Tibial artery (tissue), 4 donors: ENCODE results near the gene ATP1A4.
A peak's percentile ranks its signal among the peaks of the same experiment; 100 is the strongest.

Source experiments
- DNase-seq, 2 donors: peaks; one replicate each; pipeline ENCODE4 v3.0.0-alpha.2; 2019
- H3K27ac ChIP-seq, 2 donors: fragments of 200-600 bp; sonication (generic) in 1 of 2; 1 replicate in 1 of 2; 2 replicates in 1 of 2; pipeline ENCODE4 v1.5.1; 2018 to 2019; ENCODE audit warnings: mild to moderate bottlenecking in 1 of 2
- H3K27me3 ChIP-seq, 2 donors: fragments of 200-600 bp; sonication (generic) in 1 of 2; one replicate each; pipeline versions ENCODE4 v1.5.1 to v1.6.0; 2016 to 2019
- H3K36me3 ChIP-seq, 3 donors: fragments of 200-600 bp; sonication (generic) in 2 of 3; one replicate each; pipeline ENCODE4 v1.5.1; 2016 to 2019; ENCODE audit warnings: mild to moderate bottlenecking in 2 of 3
- H3K4me1 ChIP-seq, 4 donors: fragments of 200-600 bp; sonication (generic) in 2 of 4; 1 replicate in 3 of 4; 2 replicates in 1 of 4; pipeline ENCODE4 v1.5.1; 2016 to 2019
- H3K4me3 ChIP-seq, 2 donors: fragments of 200-600 bp; sonication (generic) in 1 of 2; 1 replicate in 1 of 2; 2 replicates in 1 of 2; pipeline ENCODE4 v1.5.1; 2018 to 2019; ENCODE audit warnings: mild to moderate bottlenecking in 2 of 2
- H3K9me3 ChIP-seq, 3 donors: fragments of 200-600 bp; sonication (generic) in 1 of 3; one replicate each; pipeline ENCODE4 v1.5.1; 2016 to 2019
- intact Hi-C: fragments of 100-400 bp; cut with DNase I; formaldehyde crosslinking; loops from one replicate; pipeline ENCODE4 v1.15.0; 2023; ENCODE audit warnings: low total_unique reads
- TF ChIP-seq, protein P1 (sequence below), 2 experiments: fragments of 200-600 bp in 1 of 2; fragments of 450-650 bp in 1 of 2; IDR thresholded peaks; one replicate each; pipeline ENCODE4 v1.5.1; 2017 to 2019; ENCODE audit warnings: antibody characterized with exemption in 2 of 2, mild to moderate bottlenecking in 1 of 2, moderate library complexity in 1 of 2

ATP1A4 gene

DNA sequence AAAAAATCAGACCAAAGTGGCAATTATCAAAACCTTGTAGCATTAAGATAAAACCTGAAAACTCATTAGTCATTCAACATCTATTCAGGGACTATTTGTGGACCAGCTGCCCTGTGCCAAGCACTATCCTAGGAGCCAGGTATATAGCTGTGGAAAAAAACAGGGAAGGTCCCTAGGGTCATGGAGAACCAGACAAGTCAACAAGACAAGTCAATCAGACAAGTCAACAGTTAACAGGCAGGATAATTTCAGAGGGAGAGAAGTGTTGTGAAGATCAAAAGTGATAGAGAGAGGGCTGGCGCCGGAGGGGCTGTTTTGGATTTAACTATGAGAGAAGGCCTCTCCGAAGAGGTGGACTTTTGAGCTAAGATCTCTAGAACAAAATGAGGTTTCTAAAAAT is 3.3 kb upstream of the ATP1A4 start:
- peak overlapping the region; percentile 76 to 79 for H3K27ac ChIP-seq

DNA sequence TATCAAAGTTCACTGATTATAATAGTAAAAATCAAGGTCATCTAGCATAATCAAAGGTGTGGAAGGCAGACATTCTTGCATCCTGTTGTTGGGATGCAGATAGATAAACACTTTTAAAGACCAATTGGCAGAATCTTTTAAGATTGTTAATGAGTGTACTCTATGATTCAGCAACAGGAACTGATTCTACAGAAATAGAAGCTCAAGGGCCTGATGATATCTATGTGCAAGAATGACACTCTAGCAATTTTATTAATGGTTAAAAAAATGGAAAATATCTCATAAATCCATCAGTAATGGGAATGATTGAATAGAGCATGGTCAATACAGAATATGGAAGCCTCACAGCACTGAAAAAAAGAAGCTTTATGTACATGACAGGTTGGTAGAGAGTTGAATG is 2.2 kb upstream of the ATP1A4 start:
- Histone ChIP-seq H3K36me3 (no peaks in the 10 kb centered on the region), H3K4me3 (no peak overlapping the region), H3K9me3 (no peaks in the 10 kb centered on the region), H3K27me3 (no peaks in the 10 kb centered on the region), H3K4me1 (peaks cover 0 to 43% (median 6%) of the 10 kb centered on the region in 4 donors), H3K27ac (peak overlapping the region; percentile 76 to 79)
- DNase-seq = no peak
- TF ChIP-seq, protein P1, sequence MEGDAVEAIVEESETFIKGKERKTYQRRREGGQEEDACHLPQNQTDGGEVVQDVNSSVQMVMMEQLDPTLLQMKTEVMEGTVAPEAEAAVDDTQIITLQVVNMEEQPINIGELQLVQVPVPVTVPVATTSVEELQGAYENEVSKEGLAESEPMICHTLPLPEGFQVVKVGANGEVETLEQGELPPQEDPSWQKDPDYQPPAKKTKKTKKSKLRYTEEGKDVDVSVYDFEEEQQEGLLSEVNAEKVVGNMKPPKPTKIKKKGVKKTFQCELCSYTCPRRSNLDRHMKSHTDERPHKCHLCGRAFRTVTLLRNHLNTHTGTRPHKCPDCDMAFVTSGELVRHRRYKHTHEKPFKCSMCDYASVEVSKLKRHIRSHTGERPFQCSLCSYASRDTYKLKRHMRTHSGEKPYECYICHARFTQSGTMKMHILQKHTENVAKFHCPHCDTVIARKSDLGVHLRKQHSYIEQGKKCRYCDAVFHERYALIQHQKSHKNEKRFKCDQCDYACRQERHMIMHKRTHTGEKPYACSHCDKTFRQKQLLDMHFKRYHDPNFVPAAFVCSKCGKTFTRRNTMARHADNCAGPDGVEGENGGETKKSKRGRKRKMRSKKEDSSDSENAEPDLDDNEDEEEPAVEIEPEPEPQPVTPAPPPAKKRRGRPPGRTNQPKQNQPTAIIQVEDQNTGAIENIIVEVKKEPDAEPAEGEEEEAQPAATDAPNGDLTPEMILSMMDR (IDR thresholded peaks at IDR 0.05) = no peak
- intact Hi-C loops = no loop called here

More for the DNA sequence above, 3.3 kb upstream of the ATP1A4 start:
- peaks cover 0 to 43% (median 6%) of the 10 kb centered on the region in 4 donors for H3K4me1 ChIP-seq
- H3K9me3 ChIP-seq = no peaks in the 10 kb centered on the region
- no peak for DNase-seq
- H3K27me3 ChIP-seq = no peaks in the 10 kb centered on the region
- H3K36me3 ChIP-seq = no peaks in the 10 kb centered on the region
- intact Hi-C loops = no loop called here
- no peak overlapping the region for H3K4me3 ChIP-seq
- TF ChIP-seq, protein P1 (IDR thresholded peaks at IDR 0.05) = no peak

DNA sequence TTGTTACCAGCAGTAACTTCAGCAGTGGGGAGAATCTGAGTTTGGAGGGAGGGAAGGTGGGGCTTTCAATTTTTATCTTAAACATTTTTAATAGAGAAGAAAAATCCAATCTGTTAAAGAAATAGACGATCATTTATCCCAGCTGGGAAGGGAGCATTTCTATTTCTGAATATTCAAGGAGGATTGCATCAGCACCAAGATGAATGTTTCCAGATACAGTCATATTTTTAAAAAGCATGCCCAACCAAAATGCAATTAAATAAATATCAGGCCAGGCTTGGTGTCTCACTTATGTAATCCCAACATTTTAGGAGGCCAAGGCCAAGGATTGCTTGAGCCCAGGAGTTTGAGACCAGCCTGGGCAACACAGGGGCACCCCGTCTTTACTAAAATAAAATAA is 1.7 kb upstream of the ATP1A4 start:
- H3K27ac ChIP-seq = peak overlapping the region; percentile 76 to 79
- H3K9me3 ChIP-seq = no peaks in the 10 kb centered on the region
- DNase-seq = no peak
- peaks cover 0 to 43% (median 6%) of the 10 kb centered on the region in 4 donors for H3K4me1 ChIP-seq
- no peaks in the 10 kb centered on the region for H3K27me3 ChIP-seq
- no peaks in the 10 kb centered on the region for H3K36me3 ChIP-seq
- no peak overlapping the region for H3K4me3 ChIP-seq
- intact Hi-C loops = no loop called here
- TF ChIP-seq, protein P1 (IDR thresholded peaks at IDR 0.05) = no peak

DNA sequence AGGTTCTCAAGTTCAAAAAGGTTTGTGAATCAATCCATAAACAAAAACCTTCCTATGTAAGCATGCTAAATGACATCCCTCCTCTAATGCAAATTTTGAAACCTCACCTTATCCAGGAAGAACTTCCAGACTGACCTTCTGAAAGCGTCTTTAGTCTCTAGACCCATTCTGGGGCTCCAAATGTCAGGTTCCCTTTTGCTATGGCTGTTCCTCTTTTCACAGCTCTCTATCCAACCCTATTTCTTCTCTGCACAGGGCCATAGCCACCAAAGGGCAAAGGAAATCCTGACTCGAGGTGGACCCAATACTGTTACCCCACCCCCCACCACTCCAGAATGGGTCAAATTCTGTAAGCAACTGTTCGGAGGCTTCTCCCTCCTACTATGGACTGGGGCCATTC is 3.4 kb downstream of the ATP1A4 start:
- intact Hi-C loops = no loop called here
- Histone ChIP-seq H3K4me3 (no peak overlapping the region), H3K4me1 (peaks cover 0 to 16% (median 2%) of the 10 kb centered on the region in 4 donors), H3K27me3 (no peaks in the 10 kb centered on the region), H3K36me3 (no peaks in the 10 kb centered on the region), H3K9me3 (no peaks in the 10 kb centered on the region), H3K27ac (no peak overlapping the region)
- no peak for DNase-seq
- TF ChIP-seq, protein P1 (IDR thresholded peaks at IDR 0.05) = no peak

DNA sequence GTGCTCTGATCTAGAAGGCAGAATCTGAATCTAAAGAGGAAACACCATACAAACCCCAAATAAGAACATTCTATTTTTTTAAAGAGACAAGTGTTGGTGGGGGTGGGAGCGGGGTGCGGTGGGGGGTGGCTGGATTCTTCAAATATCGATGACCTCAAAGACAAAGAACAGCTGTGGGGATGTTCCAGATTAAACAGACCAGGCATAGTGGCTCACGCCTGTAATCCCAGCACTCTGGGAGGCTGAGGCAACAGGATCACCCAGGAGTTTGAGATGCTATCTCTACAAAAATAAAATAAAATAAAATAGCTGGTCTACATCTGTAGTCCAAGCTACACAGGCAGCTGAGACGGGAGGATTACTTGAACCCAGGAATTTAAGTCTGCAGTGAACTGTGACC is 5.0 kb downstream of the ATP1A4 start:
- Histone ChIP-seq H3K27me3 (no peaks in the 10 kb centered on the region), H3K27ac (no peak overlapping the region), H3K36me3 (no peaks in the 10 kb centered on the region), H3K4me3 (no peak overlapping the region), H3K4me1 (peaks cover 0 to 7% (median 0%) of the 10 kb centered on the region in 4 donors), H3K9me3 (no peaks in the 10 kb centered on the region)
- no peak for DNase-seq
- TF ChIP-seq, protein P1 (IDR thresholded peaks at IDR 0.05) = no peak
- intact Hi-C loops = no loop called here

DNA sequence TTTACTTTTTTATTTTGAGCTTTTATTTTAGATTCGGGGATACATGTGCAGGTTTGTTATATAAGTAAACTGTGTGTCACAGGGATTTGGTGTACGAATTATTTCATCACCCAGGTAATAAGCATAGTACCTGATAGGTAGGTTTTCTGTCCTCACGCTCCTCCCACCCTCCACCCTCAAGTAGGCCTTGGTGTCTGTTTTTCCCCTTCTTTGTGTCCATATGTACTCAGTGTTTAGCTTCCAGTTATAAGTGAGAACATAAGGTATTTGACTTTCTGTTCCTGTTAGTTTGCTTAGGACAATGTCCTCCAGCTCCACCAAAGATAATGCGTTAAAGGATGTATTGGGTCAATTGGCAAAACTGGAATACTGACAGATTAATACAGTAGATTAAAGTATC is 5.8 kb downstream of the ATP1A4 start:
- Histone ChIP-seq H3K27ac (no peak overlapping the region), H3K4me1 (peaks cover 0 to 7% (median 0%) of the 10 kb centered on the region in 4 donors), H3K9me3 (no peaks in the 10 kb centered on the region), H3K36me3 (no peaks in the 10 kb centered on the region), H3K27me3 (no peaks in the 10 kb centered on the region), H3K4me3 (no peak overlapping the region)
- TF ChIP-seq, protein P1 (IDR thresholded peaks at IDR 0.05) = no peak
- DNase-seq = no peak
- intact Hi-C loops = no loop called here
